Immature natural killer cell (primary cell): ENCODE data around the gene GOLGA8N. TPM values are rescaled to one million over a fixed set of nuclear protein-coding genes. Genes with fewer than 3 reads are reported as not detected.

Experiments
- DNase-seq, 3 donors: peaks; one replicate each; pipeline ENCODE4 v3.0.0; 2022; ENCODE audit warnings: mixed read lengths in 1 of 3
- H3K27ac Mint-ChIP-seq, 6 donors: one replicate each; pipeline ENCODE4 v1.8.0; 2020; ENCODE audit warnings: mixed read lengths in 6 of 6, mild to moderate bottlenecking in 5 of 6, inconsistent platforms in 4 of 6, moderate library complexity in 3 of 6
- H3K27me3 Mint-ChIP-seq, 3 donors: one replicate each; pipeline ENCODE4 v1.8.0; 2020 to 2021; ENCODE audit warnings: low read depth in 3 of 3, mild to moderate bottlenecking in 3 of 3, mixed read lengths in 3 of 3, moderate library complexity in 3 of 3, inconsistent platforms in 1 of 3
- H3K36me3 Mint-ChIP-seq, 3 donors: one replicate each; pipeline ENCODE4 v1.8.0; 2020; ENCODE audit warnings: mixed read lengths in 3 of 3, inconsistent platforms in 2 of 3, mild to moderate bottlenecking in 2 of 3
- H3K4me1 Mint-ChIP-seq, 2 donors: one replicate each; pipeline ENCODE4 v1.8.0; 2020; ENCODE audit warnings: inconsistent platforms in 2 of 2, mild to moderate bottlenecking in 2 of 2, mixed read lengths in 2 of 2, moderate library complexity in 1 of 2
- H3K4me3 Mint-ChIP-seq, 5 donors: one replicate each; pipeline ENCODE4 v1.8.0; 2020; ENCODE audit warnings: mild to moderate bottlenecking in 5 of 5, mixed read lengths in 5 of 5, inconsistent platforms in 3 of 5, moderate library complexity in 3 of 5
- H3K9me3 Mint-ChIP-seq, 6 donors: one replicate each; pipeline ENCODE4 v1.8.0; 2020; ENCODE audit warnings: mild to moderate bottlenecking in 6 of 6, mixed read lengths in 6 of 6, inconsistent platforms in 4 of 6, moderate library complexity in 3 of 6
- polyA plus RNA-seq, 3 donors: library from polyadenylated mRNA; unstranded; fragments of 300-500 nt; fragmentation: Illumina TruSeq; gene quantifications; one replicate each; pipeline ENCODE4 v1.2.3, GENCODE V29; 2021

Gene GOLGA8N
- polyA plus RNA-seq, 3 donors from 2014 or later: 1.6 to 7.6 (median 1.9) TPM

DNA sequence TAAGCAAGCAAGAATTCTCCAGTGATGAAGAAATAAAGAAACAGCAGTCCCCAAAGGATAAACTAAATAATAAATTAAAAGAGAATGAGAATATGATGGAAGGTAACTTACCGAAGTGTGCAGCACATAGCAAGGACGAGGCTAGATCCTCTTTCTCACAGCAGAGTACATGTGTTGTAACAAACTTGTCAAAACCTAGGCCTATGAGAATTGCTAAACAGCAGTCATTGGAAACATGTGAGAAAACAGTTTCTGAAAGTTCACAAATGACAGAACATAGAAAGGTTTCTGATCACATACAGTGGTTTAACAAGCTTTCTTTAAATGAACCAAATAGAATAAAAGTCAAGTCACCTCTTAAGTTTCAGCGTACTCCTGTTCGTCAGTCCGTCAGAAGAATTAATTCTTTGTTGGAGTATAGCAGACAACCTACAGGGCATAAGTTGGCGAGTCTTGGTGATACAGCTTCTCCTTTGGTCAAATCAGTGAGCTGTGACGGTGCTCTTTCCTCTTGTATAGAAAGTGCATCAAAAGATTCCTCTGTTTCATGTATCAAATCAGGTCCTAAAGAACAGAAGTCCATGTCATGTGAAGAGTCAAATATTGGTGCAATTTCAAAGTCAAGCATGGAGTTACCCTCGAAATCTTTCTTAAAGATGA is 43.8 kb downstream of the GOLGA8N start:
- no peaks in the 10 kb centered on the region for H3K9me3 Mint-ChIP-seq
- H3K36me3 Mint-ChIP-seq: peaks cover 0 to 16% (median 16%) of the 10 kb centered on the region in 3 donors
- H3K27me3 Mint-ChIP-seq: peaks cover 0 to 3% (median 0%) of the 10 kb centered on the region in 3 donors
- H3K4me1 Mint-ChIP-seq: no peaks in the 10 kb centered on the region
- peak overlapping the region in 1 of 6 donors; percentile 11 for H3K27ac Mint-ChIP-seq
- DNase-seq: no peak
- H3K4me3 Mint-ChIP-seq: no peak overlapping the region

DNA sequence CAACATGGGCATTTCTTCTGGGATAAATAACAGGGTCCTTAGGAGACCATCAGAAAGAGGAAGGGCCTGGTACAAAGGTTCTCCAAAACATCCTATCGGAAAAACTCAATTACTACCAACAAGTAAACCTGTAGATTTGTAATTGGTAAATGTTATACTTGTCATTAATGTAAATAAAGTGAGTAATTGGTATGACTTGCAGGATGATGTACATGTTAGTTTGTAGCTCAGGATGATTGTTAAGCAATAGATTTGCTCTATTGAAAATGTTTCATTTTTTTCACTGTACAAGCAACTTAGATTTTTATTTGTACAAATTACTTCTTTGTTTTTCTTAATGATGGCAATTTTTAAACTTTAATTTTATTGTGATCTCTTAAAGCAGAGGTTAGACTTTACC is 44.4 kb downstream of the GOLGA8N start:
- peaks cover 0 to 3% (median 0%) of the 10 kb centered on the region in 3 donors for H3K27me3 Mint-ChIP-seq
- H3K27ac Mint-ChIP-seq: no peak overlapping the region
- DNase-seq: no peak
- no peak overlapping the region for H3K4me3 Mint-ChIP-seq
- no peaks in the 10 kb centered on the region for H3K4me1 Mint-ChIP-seq
- peaks cover 0 to 16% (median 16%) of the 10 kb centered on the region in 3 donors for H3K36me3 Mint-ChIP-seq
- no peaks in the 10 kb centered on the region for H3K9me3 Mint-ChIP-seq

DNA sequence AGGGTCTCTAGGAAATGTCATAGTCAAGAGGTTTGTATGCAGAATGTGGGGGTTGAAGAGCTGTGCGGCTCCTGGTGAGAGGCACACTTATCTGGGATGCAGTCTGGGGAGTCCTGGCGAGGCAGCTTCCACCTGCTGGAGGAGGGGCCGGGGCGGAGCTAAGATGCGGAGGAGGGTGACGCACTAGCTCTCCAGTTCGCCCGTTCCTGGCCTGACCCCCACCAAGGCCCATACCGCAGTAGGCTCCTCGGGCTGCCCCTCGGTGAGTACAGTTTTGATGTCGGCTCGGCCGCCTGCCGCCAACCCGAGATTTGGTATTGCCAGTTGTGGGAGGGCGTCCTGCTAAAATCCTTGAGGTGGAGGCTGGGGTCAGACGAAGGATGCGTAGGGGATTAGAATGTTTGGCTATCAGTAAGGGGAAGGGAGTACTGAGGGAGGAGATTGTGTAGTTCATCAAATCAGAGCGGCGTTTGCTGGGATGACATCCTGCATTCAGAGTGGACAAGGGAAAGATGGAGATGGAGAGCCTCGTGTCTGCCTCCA is 48.3 kb downstream of the GOLGA8N start, which contains the start of gene SCG5:
Gene SCG5, plus strand, starts transcription at position 194 of the 543 bp plus-strand sequence. CDS start 1,883 bp downstream, outside the sequence.
- H3K27ac Mint-ChIP-seq: no peak within 1 kb of the TSS
- H3K9me3 Mint-ChIP-seq: no peaks in the 10 kb centered on the region
- H3K4me3 Mint-ChIP-seq: peak within 1 kb of the TSS in 3 of 5 donors; percentile 13 to 64 (median 49)
- H3K4me1 Mint-ChIP-seq: no peaks in the 10 kb centered on the region
- peaks cover 0 to 3% (median 0%) of the 10 kb centered on the region in 3 donors for H3K27me3 Mint-ChIP-seq
- peaks cover 0 to 6% (median 6%) of the 10 kb centered on the region in 3 donors for H3K36me3 Mint-ChIP-seq
- no peak for DNase-seq

- no peak overlapping the region for H3K27ac Mint-ChIP-seq
- H3K27me3 Mint-ChIP-seq: peaks cover 0 to 3% (median 0%) of the 10 kb centered on the region in 3 donors
- H3K4me1 Mint-ChIP-seq: no peaks in the 10 kb centered on the region
- no peak for DNase-seq
- peaks cover 0 to 4% (median 0%) of the 10 kb centered on the region in 3 donors for H3K36me3 Mint-ChIP-seq
- H3K4me3 Mint-ChIP-seq: no peak overlapping the region
- H3K9me3 Mint-ChIP-seq: no peaks in the 10 kb centered on the region
These were observed 49.6 kb downstream of the GOLGA8N start for GRCh38 chr15:32642667-32643435.

DNA sequence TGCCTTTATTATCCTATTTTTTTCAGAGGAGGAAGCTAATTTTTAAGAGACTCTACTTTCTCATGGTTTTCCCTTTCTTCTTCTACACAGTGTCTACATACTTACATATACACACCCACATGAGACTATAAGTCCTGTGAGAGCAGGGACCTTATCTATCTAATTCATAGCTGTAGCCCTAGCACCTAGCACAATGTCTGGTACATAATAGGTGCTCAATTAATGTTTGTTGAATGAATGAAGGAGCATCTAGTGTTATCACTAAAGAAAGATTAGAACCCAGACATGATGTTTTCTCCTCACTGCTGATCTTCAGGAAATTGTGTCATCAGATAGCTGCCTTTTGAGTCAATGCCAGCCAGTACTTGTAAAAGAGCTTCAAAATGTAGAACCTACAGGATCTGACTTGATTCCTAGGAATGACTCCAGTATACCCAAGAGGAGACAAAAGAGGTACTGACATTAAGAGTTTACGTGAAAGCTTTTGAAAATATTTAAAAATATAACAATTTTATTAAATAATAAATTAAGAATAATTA is 50.7 kb downstream of the GOLGA8N start:
- no peaks in the 10 kb centered on the region for H3K9me3 Mint-ChIP-seq
- no peak overlapping the region for H3K4me3 Mint-ChIP-seq
- DNase-seq: no peak
- H3K27me3 Mint-ChIP-seq: peaks cover 0 to 3% (median 0%) of the 10 kb centered on the region in 3 donors
- H3K27ac Mint-ChIP-seq: no peak overlapping the region
- H3K4me1 Mint-ChIP-seq: no peaks in the 10 kb centered on the region
- peaks cover 0 to 4% (median 0%) of the 10 kb centered on the region in 3 donors for H3K36me3 Mint-ChIP-seq

DNA sequence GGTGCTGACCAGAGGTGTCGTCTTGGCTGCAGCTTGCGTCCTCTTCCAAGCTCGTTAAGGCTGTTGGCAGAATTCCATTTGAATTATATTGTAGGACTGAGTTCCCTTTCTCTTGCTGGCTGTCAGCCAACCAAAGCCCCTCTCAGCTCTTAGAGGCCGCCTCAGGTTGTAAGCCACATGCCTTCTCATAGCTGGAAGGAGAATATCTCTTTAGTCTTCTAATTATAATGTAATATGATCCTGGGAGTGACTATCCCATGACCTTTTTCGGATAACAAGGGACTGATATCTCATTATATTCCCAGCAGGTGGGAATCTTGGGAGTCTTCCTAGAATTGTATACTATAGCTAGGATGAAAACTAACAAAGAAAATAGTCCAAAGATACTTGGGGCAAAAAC is 53.0 kb downstream of the GOLGA8N start:
- DNase-seq: no peak
- H3K4me1 Mint-ChIP-seq: peaks cover under 1% of the 10 kb centered on the region in 2 donors
- no peaks in the 10 kb centered on the region for H3K36me3 Mint-ChIP-seq
- H3K27me3 Mint-ChIP-seq: peaks cover 0 to 2% (median 0%) of the 10 kb centered on the region in 3 donors
- H3K9me3 Mint-ChIP-seq: no peaks in the 10 kb centered on the region
- H3K27ac Mint-ChIP-seq: no peak overlapping the region
- no peak overlapping the region for H3K4me3 Mint-ChIP-seq

GRCh38 chr15:32649342-32649741 is 56.1 kb downstream of the GOLGA8N start:
- no peak for DNase-seq
- Mint-ChIP-seq H3K36me3 (no peaks in the 10 kb centered on the region), H3K9me3 (no peaks in the 10 kb centered on the region), H3K4me3 (no peak overlapping the region), H3K27me3 (peaks cover 0 to 2% (median 0%) of the 10 kb centered on the region in 3 donors), H3K4me1 (peaks cover 1 to 5% of the 10 kb centered on the region in 2 donors), H3K27ac (no peak overlapping the region)

DNA sequence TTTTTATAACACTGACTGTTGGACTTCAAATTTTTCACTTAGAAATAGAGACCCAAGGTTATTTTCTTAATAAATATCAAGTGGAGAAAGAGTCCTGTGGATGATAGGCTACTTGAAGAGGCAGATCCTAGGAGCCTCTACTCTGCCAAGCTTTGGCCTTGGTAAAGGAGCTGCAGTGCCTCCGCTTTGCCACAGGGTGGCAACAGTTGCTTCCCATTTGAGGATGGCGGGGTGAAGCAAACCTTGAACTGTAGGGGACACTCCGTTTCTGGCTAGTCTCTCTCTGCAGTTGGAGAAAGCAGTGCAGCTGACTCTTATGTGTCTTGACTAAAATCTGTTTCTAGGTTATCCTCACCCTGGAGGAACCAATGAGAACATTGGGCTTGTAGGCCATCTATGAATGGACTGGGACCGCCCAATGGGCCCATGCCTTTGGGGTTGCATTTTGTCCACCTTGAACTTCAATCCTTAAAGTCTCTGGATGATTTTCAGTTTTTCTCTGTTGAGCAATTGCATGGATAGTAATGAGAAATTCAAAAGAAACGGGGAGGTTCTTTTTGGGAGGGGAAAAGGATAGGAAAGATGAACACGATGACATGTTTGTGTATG is 58.1 kb downstream of the GOLGA8N start:
- H3K27ac Mint-ChIP-seq: no peak overlapping the region
- H3K9me3 Mint-ChIP-seq: no peaks in the 10 kb centered on the region
- peak; percentile 26 to 40 (median 30) for DNase-seq
- no peak overlapping the region for H3K4me3 Mint-ChIP-seq
- peaks cover 0 to 2% (median 0%) of the 10 kb centered on the region in 3 donors for H3K27me3 Mint-ChIP-seq
- H3K4me1 Mint-ChIP-seq: peaks cover 1 to 5% of the 10 kb centered on the region in 2 donors
- no peaks in the 10 kb centered on the region for H3K36me3 Mint-ChIP-seq

- peaks cover 2 to 7% of the 10 kb centered on the region in 2 donors for H3K4me1 Mint-ChIP-seq
- H3K36me3 Mint-ChIP-seq: no peaks in the 10 kb centered on the region
- H3K9me3 Mint-ChIP-seq: no peaks in the 10 kb centered on the region
- no peak overlapping the region for H3K4me3 Mint-ChIP-seq
- DNase-seq: no peak
- H3K27ac Mint-ChIP-seq: peak overlapping the region in 2 of 6 donors; percentile 13 to 15
- peaks cover 0 to 2% (median 0%) of the 10 kb centered on the region in 3 donors for H3K27me3 Mint-ChIP-seq
These were observed 58.9 kb downstream of the GOLGA8N start for GRCh38 chr15:32652178-32652577.

DNA sequence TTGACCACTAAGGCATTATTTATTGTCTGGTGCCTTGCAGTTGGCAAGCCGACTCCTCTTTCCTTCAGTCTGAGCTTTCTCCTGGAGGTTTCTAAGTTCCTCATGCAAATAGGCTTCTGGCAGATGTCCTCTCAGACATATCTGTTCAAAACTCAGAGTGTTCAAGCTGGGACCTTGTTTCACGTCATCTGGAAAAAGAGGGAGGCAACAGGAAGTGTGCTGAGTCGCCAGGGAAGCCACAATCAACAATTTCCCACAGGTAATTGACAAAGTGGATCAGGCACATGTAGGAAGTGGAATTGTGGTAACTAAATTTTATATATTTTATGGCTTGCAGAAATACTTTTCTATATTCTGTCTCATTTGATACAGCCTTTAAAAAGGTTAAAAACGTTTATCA is 62.8 kb downstream of the GOLGA8N start:
- H3K9me3 Mint-ChIP-seq: no peaks in the 10 kb centered on the region
- no peak for DNase-seq
- no peak overlapping the region for H3K4me3 Mint-ChIP-seq
- H3K4me1 Mint-ChIP-seq: peaks cover 7 to 14% of the 10 kb centered on the region in 2 donors
- no peaks in the 10 kb centered on the region for H3K36me3 Mint-ChIP-seq
- no peak overlapping the region for H3K27ac Mint-ChIP-seq
- H3K27me3 Mint-ChIP-seq: peaks cover 0 to 2% (median 2%) of the 10 kb centered on the region in 3 donors

DNA sequence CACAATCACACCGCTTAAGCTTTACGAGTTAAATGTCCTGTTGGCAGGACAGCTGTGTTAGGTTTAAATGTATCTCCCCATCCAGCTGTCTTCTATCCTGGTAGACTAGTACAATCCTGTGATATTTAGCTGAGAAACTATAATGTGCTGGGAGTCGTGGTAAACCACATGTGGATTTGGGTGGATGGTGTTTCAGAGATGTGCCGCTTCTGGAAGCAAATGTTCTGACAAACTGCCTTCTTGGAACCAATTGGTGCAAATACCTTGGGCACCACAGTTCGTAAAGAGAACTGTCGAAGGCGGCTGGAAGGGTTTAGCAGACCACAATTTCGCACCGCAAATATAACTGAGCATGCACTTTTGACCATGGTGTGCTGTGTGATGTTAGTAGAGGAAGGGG is 63.2 kb downstream of the GOLGA8N start:
- H3K27ac Mint-ChIP-seq: peak overlapping the region in 1 of 6 donors; percentile 46
- no peak overlapping the region for H3K4me3 Mint-ChIP-seq
- peaks cover 6 to 11% of the 10 kb centered on the region in 2 donors for H3K4me1 Mint-ChIP-seq
- no peaks in the 10 kb centered on the region for H3K36me3 Mint-ChIP-seq
- DNase-seq: no peak
- peaks cover 0 to 2% (median 2%) of the 10 kb centered on the region in 3 donors for H3K27me3 Mint-ChIP-seq
- H3K9me3 Mint-ChIP-seq: no peaks in the 10 kb centered on the region
